H9 (cell line): ENCODE data around the gene PSMB5. TPM values are rescaled to one million over a fixed set of nuclear protein-coding genes. Genes with fewer than 3 reads are reported as not detected.

Experiments used
- DNase-seq: peaks from one replicate; pipeline ENCODE4 v3.0.0-alpha.2; 2017
- H2AFZ ChIP-seq: one replicate; pipeline ENCODE4 v1.6.1; 2013; ENCODE audit warnings: mild to moderate bottlenecking, low read length, control low read depth, moderate library complexity
- H2AK5ac ChIP-seq: 2 replicates; pipeline ENCODE4 v1.6.1; 2013; ENCODE audit warnings: low read length, control low read depth, mixed read lengths; ENCODE audit not compliant: insufficient read length
- H2BK120ac ChIP-seq: one replicate; pipeline ENCODE4 v1.6.1; 2013; ENCODE audit warnings: low read depth, mild to moderate bottlenecking, low read length, control low read depth, inconsistent platforms; ENCODE audit not compliant: poor library complexity, severe bottlenecking
- H2BK12ac ChIP-seq: 2 replicates; pipeline ENCODE4 v1.6.1; 2013; ENCODE audit warnings: low read length, control low read depth, mixed read lengths, low read depth; ENCODE audit not compliant: insufficient read length
- H2BK15ac ChIP-seq: 2 replicates; pipeline ENCODE4 v1.6.1; 2013; ENCODE audit warnings: low read depth, low read length, control low read depth
- H2BK20ac ChIP-seq: one replicate; pipeline ENCODE4 v1.6.1; 2013; ENCODE audit warnings: low read depth, mild to moderate bottlenecking, low read length, control low read depth, inconsistent platforms; ENCODE audit not compliant: poor library complexity, severe bottlenecking
- H2BK5ac ChIP-seq: 2 replicates; pipeline ENCODE4 v1.6.1; 2013; ENCODE audit warnings: low read length, control low read depth, mixed read lengths; ENCODE audit not compliant: insufficient read length
- H3K14ac ChIP-seq: 2 replicates; pipeline ENCODE4 v1.6.1; 2013; ENCODE audit warnings: low read length, control low read depth; ENCODE audit not compliant: insufficient read depth
- H3K18ac ChIP-seq: 2 replicates; pipeline ENCODE4 v1.6.1; 2013; ENCODE audit warnings: low read depth, mild to moderate bottlenecking, mixed read lengths, low read length, control low read depth; ENCODE audit not compliant: insufficient read length
- H3K23ac ChIP-seq: 2 replicates; pipeline ENCODE4 v1.6.1; 2013; ENCODE audit warnings: low read length, control low read depth, mixed read lengths, low read depth; ENCODE audit not compliant: insufficient read length
- H3K23me2 ChIP-seq: 2 replicates; pipeline ENCODE4 v1.6.1; 2013; ENCODE audit warnings: low read depth, mild to moderate bottlenecking, mixed read lengths, low read length, control low read depth; ENCODE audit not compliant: insufficient read length, poor library complexity, severe bottlenecking
- H3K27ac ChIP-seq: 2 replicates; pipeline ENCODE4 v1.5.1; 2013; ENCODE audit warnings: low read length, control low read depth, mixed read lengths, low read depth; ENCODE audit not compliant: insufficient read length
- H3K27me3 ChIP-seq: 2 replicates; pipeline ENCODE4 v1.6.1; 2013; ENCODE audit warnings: low read length, control low read depth, inconsistent platforms; ENCODE audit not compliant: insufficient read depth
- H3K4ac ChIP-seq: 2 replicates; pipeline ENCODE4 v1.6.1; 2013; ENCODE audit warnings: low read depth, mild to moderate bottlenecking, control low read depth, inconsistent platforms, low read length, moderate library complexity
- H3K4me1 ChIP-seq: 2 replicates; pipeline ENCODE4 v1.6.1; 2013; ENCODE audit warnings: low read length, control low read depth, inconsistent platforms; ENCODE audit not compliant: insufficient read depth
- H3K4me2 ChIP-seq: 2 replicates; pipeline ENCODE4 v1.6.1; 2013; ENCODE audit warnings: low read length, control low read depth, mixed read lengths; ENCODE audit not compliant: insufficient read length, insufficient read depth
- H3K56ac ChIP-seq: 2 replicates; pipeline ENCODE4 v1.6.1; 2013; ENCODE audit warnings: low read depth, mild to moderate bottlenecking, mixed read lengths, low read length, control low read depth; ENCODE audit not compliant: insufficient read length
- H3K79me1 ChIP-seq: 2 replicates; pipeline ENCODE4 v1.6.1; 2013; ENCODE audit warnings: low read depth, mild to moderate bottlenecking, moderate library complexity, low read length, control low read depth, inconsistent platforms; ENCODE audit not compliant: insufficient read depth, poor library complexity, severe bottlenecking
- H3K79me2 ChIP-seq: 2 replicates; pipeline ENCODE4 v1.6.1; 2013; ENCODE audit warnings: low read length, control low read depth, inconsistent platforms; ENCODE audit not compliant: insufficient read depth
- H3K9ac ChIP-seq: 2 replicates; pipeline ENCODE4 v1.6.1; 2013; ENCODE audit warnings: low read length, control low read depth, mixed read lengths; ENCODE audit not compliant: insufficient read length; ENCODE audit errors: extremely low read depth
- H3K9me3 ChIP-seq: one replicate; pipeline ENCODE4 v1.6.1; 2013; ENCODE audit warnings: low read depth, low read length, inconsistent platforms; ENCODE audit not compliant: control insufficient read depth
- H3T11ph ChIP-seq: one replicate; pipeline ENCODE4 v1.6.1; 2013; ENCODE audit warnings: mild to moderate bottlenecking, low read length, control low read depth, inconsistent platforms
- H4K20me1 ChIP-seq: one replicate; pipeline ENCODE4 v1.6.1; 2013; ENCODE audit not compliant: control insufficient read depth, insufficient read length, insufficient read depth
- H4K5ac ChIP-seq: 2 replicates; pipeline ENCODE4 v1.6.1; 2013; ENCODE audit warnings: low read depth, mild to moderate bottlenecking, mixed read lengths, low read length, control low read depth; ENCODE audit not compliant: insufficient read length
- H4K8ac ChIP-seq: replicated peaks from 2 replicates; pipeline ENCODE4 v1.6.1; 2013; ENCODE audit warnings: low read length, control low read depth, mixed read lengths, low read depth; ENCODE audit not compliant: insufficient read length
- H4K91ac ChIP-seq: 2 replicates; pipeline ENCODE4 v1.6.1; 2013; ENCODE audit warnings: low read depth, mild to moderate bottlenecking, moderate library complexity, mixed read lengths, low read length, control low read depth; ENCODE audit not compliant: insufficient read length
- H3K27ac Mint-ChIP-seq, 3 experiments: 2 replicates in 2 of 3; 3 replicates in 1 of 3; pipeline ENCODE4 v1.8.0; 2020 to 2021; ENCODE audit warnings: mixed read lengths in 3 of 3, mild to moderate bottlenecking in 1 of 3, moderate library complexity in 1 of 3
- H3K27me3 Mint-ChIP-seq: 2 replicates; pipeline ENCODE4 v1.8.0; 2021; ENCODE audit warnings: low read depth, mild to moderate bottlenecking, moderate library complexity, mixed read lengths
- H3K36me3 Mint-ChIP-seq, 3 experiments: 2 replicates in 2 of 3; 3 replicates in 1 of 3; pipeline ENCODE4 v1.8.0; 2020 to 2021; ENCODE audit warnings: low read depth in 3 of 3, mixed read lengths in 3 of 3; ENCODE audit not compliant: insufficient read depth in 1 of 3
- H3K4me1 Mint-ChIP-seq, 2 experiments: 2 replicates each; pipeline ENCODE4 v1.8.0; 2020; ENCODE audit warnings: mixed read lengths in 2 of 2
- H3K4me3 Mint-ChIP-seq, 2 experiments: 2 replicates in 1 of 2; 3 replicates in 1 of 2; pipeline ENCODE4 v1.8.0; 2020 to 2021; ENCODE audit warnings: mild to moderate bottlenecking in 2 of 2, mixed read lengths in 2 of 2, moderate library complexity in 1 of 2
- H3K9me3 Mint-ChIP-seq, 2 experiments: 2 replicates in 1 of 2; 3 replicates in 1 of 2; pipeline ENCODE4 v1.8.0; 2020; ENCODE audit warnings: mild to moderate bottlenecking in 2 of 2, mixed read lengths in 2 of 2, moderate library complexity in 1 of 2
- CTCF ChIP-seq: fragments of 200-600 bp; sonication (generic); conservative IDR thresholded peaks from 3 replicates; pipeline ENCODE4 v1.8.0; 2021; ENCODE audit warnings: antibody characterized with exemption, mild to moderate bottlenecking
- WGBS: extraction: QIAGEN DNeasy Blood & Tissue Kit; methylation state at CpG from one replicate; pipeline ENCODE4 v1.1.7; 2013; ENCODE audit warnings: missing lambda C conversion rate, low lambda C conversion rate, mixed read lengths; ENCODE audit not compliant: insufficient read length; ENCODE audit errors: extremely low coverage; 5-methylcytosine and 5-hydroxymethylcytosine counted together
- total RNA-seq: library from RNA; stranded (reverse); gene quantifications from 2 replicates; pipeline ENCODE4 v1.2.1, GENCODE V29; 2021

The PSMB5 gene
- total RNA-seq, 1 experiment from 2014 or later: 252 TPM

- no peaks in the 10 kb centered on the region for H3K9me3 ChIP-seq
- peaks cover 14 to 47% (median 40%) of the 10 kb centered on the region in 3 experiments for H3K36me3 Mint-ChIP-seq
- H3K4me1 Mint-ChIP-seq: peaks cover 16 to 19% of the 10 kb centered on the region in 2 experiments
- no peaks in the 10 kb centered on the region; the same call in 1 of the 2 replicates for H3K4me1 ChIP-seq
- no CpG with 5 or more reads among the region's 17 CpGs for WGBS
- no peak overlapping the region for H3K27ac ChIP-seq
- no peak overlapping the region for H2AFZ ChIP-seq
- peak overlapping the region in 2 of 3 experiments; percentile 37 to 78; a peak in 3 of 7 replicates for H3K27ac Mint-ChIP-seq
- H4K5ac ChIP-seq: no peak overlapping the region
- peak overlapping the region; percentile 64 to 84 for H3K4me3 Mint-ChIP-seq
- no peak overlapping the region for H3K18ac ChIP-seq
- no peaks in the 10 kb centered on the region for H4K20me1 ChIP-seq
- H3K23ac ChIP-seq: no peak overlapping the region
- H3K27me3 ChIP-seq: no peaks in the 10 kb centered on the region
- no peak overlapping the region for H2BK15ac ChIP-seq
- peaks cover 15% of the 10 kb centered on the region for H3K23me2 ChIP-seq
- no peak overlapping the region for H3K4ac ChIP-seq
- H3K9me3 Mint-ChIP-seq: no peaks in the 10 kb centered on the region
- H3K79me2 ChIP-seq: no peaks in the 10 kb centered on the region
- no peak overlapping the region for H2BK120ac ChIP-seq
- no peaks in the 10 kb centered on the region for H3K79me1 ChIP-seq
- H3K56ac ChIP-seq: no peak overlapping the region
- no peak overlapping the region; the same call in 1 of the 2 replicates for H3K14ac ChIP-seq
- H3T11ph ChIP-seq: no peak overlapping the region
- no peak overlapping the region for H2BK5ac ChIP-seq
- no peak overlapping the region for H2AK5ac ChIP-seq
- TF ChIP-seq CTCF: peak; percentile 83
- peak; percentile 87 for DNase-seq
- H3K9ac ChIP-seq: peak overlapping the region; percentile 53
- no peak overlapping the region for H2BK20ac ChIP-seq
- H4K91ac ChIP-seq: no peak overlapping the region
- no peak overlapping the region for H2BK12ac ChIP-seq
- H3K27me3 Mint-ChIP-seq: peaks cover 9% of the 10 kb centered on the region
- H3K4me2 ChIP-seq: peak overlapping the region; percentile 96
- H4K8ac ChIP-seq: no peak overlapping the region
Observed at GRCh38 chr14:23056145-23056955, 21.6 kb upstream of the PSMB5 start.
